HEK293T (cell line): ENCODE data around the gene SUN2.

Experiments used
- CTBP1 ChIP-seq: fragments of 450-650 bp; IDR thresholded peaks from 2 replicates; pipeline ENCODE4 v1.6.1; 2016; ENCODE audit warnings: borderline replicate concordance
- ELF4 ChIP-seq: fragments of 450-650 bp; IDR thresholded peaks from 2 replicates; pipeline ENCODE4 v1.6.1; 2017; ENCODE audit warnings: antibody characterized with exemption
- FOXK2 ChIP-seq: fragments of 450-650 bp; IDR thresholded peaks from 2 replicates; pipeline ENCODE4 v1.6.1; 2016; ENCODE audit warnings: mild to moderate bottlenecking
- FOXM1 ChIP-seq: fragments of 450-650 bp; IDR thresholded peaks from 2 replicates; pipeline ENCODE4 v1.6.1; 2017; ENCODE audit warnings: mild to moderate bottlenecking, borderline replicate concordance
- HDGF ChIP-seq: fragments of 450-650 bp; IDR thresholded peaks from 2 replicates; pipeline ENCODE4 v1.6.1; 2017; ENCODE audit warnings: antibody characterized with exemption, borderline replicate concordance
- NFRKB ChIP-seq: fragments of 450-650 bp; IDR thresholded peaks from 2 replicates; pipeline ENCODE4 v1.6.1; 2016; ENCODE audit warnings: mild to moderate bottlenecking, moderate library complexity
- SP1 ChIP-seq: fragments of 450-650 bp; IDR thresholded peaks from 2 replicates; pipeline ENCODE4 v1.6.1; 2017
- SUZ12 ChIP-seq: fragments of 450-650 bp; IDR thresholded peaks from 2 replicates; pipeline ENCODE4 v1.6.1; 2016; ENCODE audit warnings: mild to moderate bottlenecking
- TF ChIP-seq, protein P1 (sequence below): fragments of 450-650 bp; IDR thresholded peaks from 2 replicates; pipeline ENCODE4 v1.6.1; 2016

DNA sequence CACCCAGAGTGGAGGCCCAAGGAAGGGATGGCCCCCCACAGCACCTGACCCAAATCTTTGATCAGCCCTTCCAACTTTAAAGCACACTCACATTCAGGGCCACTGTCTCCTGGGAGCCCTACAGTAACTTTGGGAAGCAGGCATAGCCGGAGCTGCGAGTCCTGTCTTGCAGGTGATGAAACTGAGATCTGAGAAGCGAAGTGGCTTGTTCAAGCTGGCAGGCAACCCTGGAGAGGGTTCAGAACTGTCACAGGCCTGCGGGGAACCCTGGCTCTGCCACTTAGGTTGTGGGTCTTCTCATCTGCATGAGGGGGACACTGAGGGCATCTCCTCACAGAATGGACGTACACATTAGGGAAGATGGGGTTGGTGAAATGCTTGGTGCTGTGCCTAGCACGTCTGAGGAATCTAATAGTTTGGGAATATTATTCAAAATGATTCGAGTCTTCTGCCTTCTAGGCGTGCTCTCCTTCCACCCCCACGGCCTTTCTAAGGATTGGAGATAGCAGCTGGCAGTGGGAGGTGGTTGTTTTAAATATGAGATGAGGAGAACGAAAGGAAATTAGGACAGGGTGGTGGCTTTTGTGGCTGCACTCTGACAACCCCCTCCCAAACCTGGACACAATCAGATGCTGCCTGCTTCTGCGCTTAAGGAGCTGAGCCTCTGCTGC, 18.8 kb upstream of the SUN2 start:
- TF ChIP-seq FOXM1, result no peak
- no peak for TF ChIP-seq HDGF
- no peak for TF ChIP-seq SP1
- TF ChIP-seq NFRKB, result no peak
- TF ChIP-seq, protein P1, sequence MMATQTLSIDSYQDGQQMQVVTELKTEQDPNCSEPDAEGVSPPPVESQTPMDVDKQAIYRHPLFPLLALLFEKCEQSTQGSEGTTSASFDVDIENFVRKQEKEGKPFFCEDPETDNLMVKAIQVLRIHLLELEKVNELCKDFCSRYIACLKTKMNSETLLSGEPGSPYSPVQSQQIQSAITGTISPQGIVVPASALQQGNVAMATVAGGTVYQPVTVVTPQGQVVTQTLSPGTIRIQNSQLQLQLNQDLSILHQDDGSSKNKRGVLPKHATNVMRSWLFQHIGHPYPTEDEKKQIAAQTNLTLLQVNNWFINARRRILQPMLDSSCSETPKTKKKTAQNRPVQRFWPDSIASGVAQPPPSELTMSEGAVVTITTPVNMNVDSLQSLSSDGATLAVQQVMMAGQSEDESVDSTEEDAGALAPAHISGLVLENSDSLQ, result no peak
- TF ChIP-seq FOXK2, result no peak
- no peak for TF ChIP-seq SUZ12
- TF ChIP-seq CTBP1, result no peak
- no peak for TF ChIP-seq ELF4
